Measurements from ENCODE around the gene HS3ST3A1.

HS3ST3A1 gene

DNA sequence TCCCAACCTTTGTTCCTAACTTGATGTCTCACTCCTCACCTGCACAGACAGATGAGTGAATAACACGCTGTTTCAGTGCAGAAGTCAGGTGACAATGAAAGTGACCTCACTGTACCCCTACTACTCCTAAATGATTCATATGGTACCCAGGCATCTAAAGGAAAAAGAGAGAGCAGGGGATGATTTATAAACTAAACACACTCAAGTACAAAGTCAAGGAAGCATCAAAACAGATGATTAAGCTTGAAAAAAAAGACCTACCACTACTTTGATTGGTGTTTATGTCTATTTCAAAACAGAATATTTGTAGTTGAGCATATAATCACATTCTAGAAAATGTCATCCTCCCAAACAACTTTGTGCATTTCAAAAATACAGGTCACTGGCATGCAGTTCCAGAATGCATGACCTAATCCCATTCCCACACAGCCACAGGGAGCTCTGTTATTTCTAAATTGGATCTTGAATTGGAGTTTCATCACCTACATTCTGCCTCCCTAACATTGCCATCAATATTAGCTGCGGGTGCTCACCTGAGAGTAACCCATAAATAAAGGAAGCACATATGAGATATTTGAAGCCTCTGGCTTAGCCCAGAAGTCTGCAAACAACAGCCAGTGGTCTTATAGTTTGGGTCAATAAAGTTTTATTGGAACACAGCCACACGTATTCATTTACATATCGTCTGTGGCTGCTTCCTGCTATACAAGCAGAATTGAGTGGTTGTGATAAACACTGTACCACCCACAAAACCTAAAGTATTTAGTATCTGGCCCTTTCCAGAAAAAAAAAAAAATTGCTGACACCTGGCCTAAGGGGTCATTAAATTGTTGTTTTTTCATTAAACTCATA lies 14.0 kb downstream of the HS3ST3A1 start:
- Histone ChIP-seq H3K4me3 (no peak overlapping the region), H3K27ac (no peak overlapping the region)
- TF ChIP-seq, protein P1, sequence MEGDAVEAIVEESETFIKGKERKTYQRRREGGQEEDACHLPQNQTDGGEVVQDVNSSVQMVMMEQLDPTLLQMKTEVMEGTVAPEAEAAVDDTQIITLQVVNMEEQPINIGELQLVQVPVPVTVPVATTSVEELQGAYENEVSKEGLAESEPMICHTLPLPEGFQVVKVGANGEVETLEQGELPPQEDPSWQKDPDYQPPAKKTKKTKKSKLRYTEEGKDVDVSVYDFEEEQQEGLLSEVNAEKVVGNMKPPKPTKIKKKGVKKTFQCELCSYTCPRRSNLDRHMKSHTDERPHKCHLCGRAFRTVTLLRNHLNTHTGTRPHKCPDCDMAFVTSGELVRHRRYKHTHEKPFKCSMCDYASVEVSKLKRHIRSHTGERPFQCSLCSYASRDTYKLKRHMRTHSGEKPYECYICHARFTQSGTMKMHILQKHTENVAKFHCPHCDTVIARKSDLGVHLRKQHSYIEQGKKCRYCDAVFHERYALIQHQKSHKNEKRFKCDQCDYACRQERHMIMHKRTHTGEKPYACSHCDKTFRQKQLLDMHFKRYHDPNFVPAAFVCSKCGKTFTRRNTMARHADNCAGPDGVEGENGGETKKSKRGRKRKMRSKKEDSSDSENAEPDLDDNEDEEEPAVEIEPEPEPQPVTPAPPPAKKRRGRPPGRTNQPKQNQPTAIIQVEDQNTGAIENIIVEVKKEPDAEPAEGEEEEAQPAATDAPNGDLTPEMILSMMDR (IDR thresholded peaks at IDR 0.05), result no peak
- no peak for DNase-seq (ENCODE audit: low spot score)

- TF ChIP-seq, protein P1 (IDR thresholded peaks at IDR 0.05), result no peak
- Histone ChIP-seq H3K27ac (no peak overlapping the region), H3K4me3 (no peak overlapping the region)
- no peak for DNase-seq (ENCODE audit: low spot score)
Observed at GRCh38 chr17:13584701-13585080, 17.0 kb downstream of the HS3ST3A1 start.

DNA sequence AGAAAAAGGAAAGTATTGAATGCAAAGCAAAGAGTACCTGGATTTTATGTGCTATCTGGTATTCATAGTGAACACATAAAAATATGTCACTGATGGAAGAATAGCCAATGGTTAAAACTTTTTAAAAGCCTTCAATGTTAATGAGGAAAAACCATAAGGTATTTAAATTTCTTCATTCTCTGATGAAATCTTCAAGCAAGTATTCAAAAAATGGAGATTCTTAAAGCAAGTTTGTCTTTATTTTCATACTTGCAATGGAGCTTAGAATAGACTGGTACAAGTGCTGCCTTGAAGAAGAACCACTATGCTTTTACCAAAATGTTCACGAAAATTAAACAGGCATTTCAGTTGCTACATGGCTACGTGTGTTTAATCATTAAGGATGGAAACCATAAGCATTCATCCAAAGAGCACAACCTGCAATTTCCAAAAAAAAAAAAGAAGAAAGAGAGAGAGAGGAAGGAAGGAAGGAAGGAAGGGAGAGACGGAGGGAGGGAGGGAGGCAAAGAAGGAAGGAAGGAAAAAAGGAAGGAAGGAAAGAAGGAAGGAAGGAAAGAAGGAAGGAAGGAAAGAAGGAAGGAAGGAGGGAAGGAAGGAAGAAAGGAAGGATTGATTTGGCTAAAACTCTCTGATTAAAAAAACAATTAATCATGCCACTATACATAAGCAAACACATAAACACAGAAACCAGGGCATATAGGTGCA lies 17.6 kb downstream of the HS3ST3A1 start:
- H3K27ac ChIP-seq, result no peak overlapping the region
- TF ChIP-seq, protein P1 (IDR thresholded peaks at IDR 0.05), result no peak
- H3K4me3 ChIP-seq, result no peak overlapping the region
- no peak for DNase-seq (ENCODE audit: low spot score)

GRCh38 chr17:13582776-13583547 lies 18.8 kb downstream of the HS3ST3A1 start:
- TF ChIP-seq, protein P1 (IDR thresholded peaks at IDR 0.05), result no peak
- no peak for DNase-seq (ENCODE audit: low spot score)
- H3K27ac ChIP-seq, result no peak overlapping the region
- no peak overlapping the region for H3K4me3 ChIP-seq

DNA sequence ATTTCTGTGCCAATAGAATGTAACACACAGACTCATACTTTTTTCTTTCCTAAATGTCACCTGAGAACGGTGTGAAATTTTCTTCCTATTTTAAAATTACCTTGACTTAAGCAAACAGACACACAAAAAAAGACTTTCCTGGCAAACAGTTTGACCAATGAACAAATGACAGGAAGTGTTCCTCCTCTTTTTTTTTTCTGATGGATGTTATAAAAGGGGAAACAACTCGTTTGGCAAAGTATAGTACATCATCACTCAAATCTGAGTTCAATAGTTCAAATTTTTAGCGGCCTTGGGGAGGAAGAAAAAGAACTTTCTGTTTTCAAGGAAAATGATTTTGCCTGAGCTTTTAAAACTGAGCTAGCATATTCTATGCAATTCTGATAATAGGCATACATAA lies 19.8 kb downstream of the HS3ST3A1 start:
- Histone ChIP-seq H3K27ac (no peak overlapping the region), H3K4me3 (no peak overlapping the region)
- TF ChIP-seq, protein P1 (IDR thresholded peaks at IDR 0.05), result no peak
- no peak for DNase-seq (ENCODE audit: low spot score)

- DNase-seq (ENCODE audit: low spot score), result no peak
- no peak overlapping the region for H3K4me3 ChIP-seq
- H3K27ac ChIP-seq, result no peak overlapping the region
- TF ChIP-seq, protein P1 (IDR thresholded peaks at IDR 0.05), result no peak
Observed at GRCh38 chr17:13580790-13581189, 20.9 kb downstream of the HS3ST3A1 start.
